RKO (cell line): ENCODE measurements around the gene CD8A.
A peak's percentile ranks its signal among the peaks of the same experiment; 100 is the strongest.
"Not testable (repeated sequence)": the region's sequence is repeated elsewhere in the genome, so short reads cannot be mapped to it uniquely, and the experiment has no call there.

Experiments used
- DNase-seq: peaks from one replicate; pipeline ENCODE4 v3.0.0-alpha.2; 2016; ENCODE audit warnings: low spot score

The CD8A gene

GRCh38 chr2:86776532-86776931 is 14.2 kb downstream of the CD8A start:
- DNase-seq: no peak

GRCh38 chr2:86775338-86775737 is 15.4 kb downstream of the CD8A start:
- DNase-seq: no peak

DNA sequence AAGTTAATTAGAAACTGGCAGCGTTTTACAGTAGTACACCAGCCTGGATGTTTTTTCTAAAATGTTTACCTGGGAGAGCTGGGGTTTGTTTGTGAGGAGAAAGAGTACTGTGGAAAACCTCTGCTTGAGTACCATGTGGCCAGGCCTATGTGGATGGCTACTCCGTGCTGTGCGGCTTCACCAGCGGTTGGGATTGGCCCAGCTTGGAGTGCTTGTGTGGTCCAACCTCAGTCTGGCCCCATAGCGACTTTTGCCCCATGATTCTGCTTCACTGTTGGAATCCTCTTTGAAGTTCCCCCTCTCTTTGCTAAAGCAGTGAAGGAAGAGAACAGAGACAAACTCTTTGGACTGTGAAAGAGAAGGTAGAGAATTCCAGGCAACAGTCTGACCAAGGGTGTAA is 15.9 kb downstream of the CD8A start:
- no peak for DNase-seq

GRCh38 chr2:86772611-86773010 is 18.1 kb downstream of the CD8A start:
- DNase-seq: no peak

DNA sequence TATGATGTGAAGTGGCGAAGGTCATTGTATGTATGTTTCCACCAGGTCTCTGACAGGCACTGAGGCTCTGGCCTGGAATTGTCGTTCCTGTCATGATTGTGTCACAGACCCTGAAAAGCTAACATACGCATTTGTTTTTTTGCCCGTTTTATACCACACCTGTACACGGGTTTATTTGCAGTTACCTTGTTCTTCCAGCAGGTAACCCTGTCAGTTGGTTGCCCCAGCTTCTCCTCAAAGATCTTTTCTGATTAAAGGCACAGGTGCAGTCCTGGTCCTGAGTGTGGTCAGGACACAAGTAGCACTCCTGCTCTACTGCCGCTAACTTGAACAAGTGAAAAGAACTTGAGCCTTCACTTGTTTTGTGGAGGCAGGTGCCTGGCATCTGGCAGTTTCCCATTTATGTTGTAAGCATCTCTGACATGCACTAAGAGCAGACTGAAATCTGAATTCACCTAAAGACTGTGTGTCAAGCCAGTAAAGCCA is 19.9 kb downstream of the CD8A start:
- no peak for DNase-seq

DNA sequence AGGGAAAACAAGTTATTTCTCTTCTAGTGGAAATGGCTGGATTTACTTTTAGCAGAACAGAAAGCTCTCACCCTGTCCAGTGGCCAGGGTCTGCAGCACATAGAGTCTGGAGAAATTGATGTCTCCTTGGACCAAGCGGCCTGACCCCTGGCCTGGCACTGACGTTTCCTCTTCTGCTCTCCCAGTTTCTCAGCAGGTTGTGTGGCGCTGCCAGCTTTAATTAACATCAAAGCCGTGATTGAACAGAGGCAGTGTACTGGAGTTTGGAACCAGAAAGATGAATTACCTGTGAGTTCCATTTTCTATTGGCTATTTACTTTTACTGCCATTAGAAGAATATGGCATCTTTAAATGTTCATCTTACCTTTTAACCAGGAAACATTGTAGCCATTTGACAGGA is 20.9 kb downstream of the CD8A start:
- DNase-seq: no peak

DNA sequence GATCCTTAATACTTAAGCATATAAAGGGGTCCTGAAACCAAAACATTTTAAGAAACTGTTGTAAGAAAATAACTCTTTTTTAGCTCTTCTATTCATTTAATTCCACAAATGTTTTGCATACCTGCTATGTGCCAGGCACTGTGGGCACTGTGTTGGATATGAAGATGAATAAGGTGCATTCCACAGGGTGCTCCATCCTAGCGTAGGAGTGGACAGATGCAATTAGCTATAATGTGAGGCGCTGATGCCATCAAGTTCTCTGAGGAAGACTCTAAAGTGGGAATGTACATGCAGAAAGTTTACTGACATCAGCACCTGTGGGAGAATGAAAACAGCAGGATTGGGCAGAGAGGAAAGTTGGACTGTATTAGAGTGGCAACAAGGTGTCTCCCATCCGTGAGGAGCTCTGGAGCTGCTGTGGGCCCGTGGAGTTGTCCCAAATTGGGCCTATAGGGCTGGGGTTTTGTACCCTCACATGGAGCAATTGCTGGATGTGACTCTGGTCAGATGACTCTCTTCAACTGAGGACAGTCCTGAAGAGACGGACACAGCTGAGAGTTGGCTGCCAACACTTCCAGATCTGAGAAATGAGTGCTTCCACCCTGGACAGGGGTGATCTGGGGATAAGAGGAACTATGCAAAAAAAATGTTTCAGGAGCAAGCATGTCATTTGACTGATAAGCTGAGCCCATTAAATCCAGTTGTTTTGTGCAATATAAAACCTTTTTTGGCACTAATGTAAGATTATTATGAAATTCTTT is 22.3 kb downstream of the CD8A start:
- no peak for DNase-seq

GRCh38 chr2:86765310-86765695 is 25.4 kb downstream of the CD8A start:
- DNase-seq: no peak

DNA sequence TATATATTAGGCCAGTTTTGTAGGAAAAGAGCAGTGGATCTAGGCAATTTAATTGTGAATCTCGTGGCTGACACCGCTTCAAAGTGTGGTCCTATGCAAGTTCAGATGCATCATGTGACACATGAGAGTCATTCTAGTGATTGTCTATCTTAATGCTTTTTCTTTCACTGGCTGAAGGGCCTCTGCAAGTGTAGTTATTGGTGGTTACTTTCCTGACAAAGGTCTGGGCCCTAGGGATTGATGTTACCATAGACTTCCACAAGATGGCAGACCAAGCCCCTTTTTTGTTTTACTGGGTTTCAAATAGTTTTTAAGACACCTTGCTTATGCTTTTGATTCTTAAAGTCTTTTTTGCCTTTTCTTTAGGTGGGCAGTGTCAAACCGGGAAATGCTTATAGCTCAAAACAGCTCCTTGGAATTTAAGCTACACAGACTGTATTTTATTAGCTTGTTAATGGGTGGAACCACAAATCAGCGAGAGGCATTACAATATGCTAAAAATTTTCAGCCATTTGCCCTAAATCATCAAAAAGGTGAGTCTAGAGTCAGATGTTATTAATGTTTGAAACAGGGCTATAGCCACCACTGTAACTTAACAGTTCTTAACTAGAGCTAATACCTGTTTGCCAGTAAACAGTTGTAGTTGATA is 25.9 kb downstream of the CD8A start:
- peak; percentile 61 for DNase-seq

DNA sequence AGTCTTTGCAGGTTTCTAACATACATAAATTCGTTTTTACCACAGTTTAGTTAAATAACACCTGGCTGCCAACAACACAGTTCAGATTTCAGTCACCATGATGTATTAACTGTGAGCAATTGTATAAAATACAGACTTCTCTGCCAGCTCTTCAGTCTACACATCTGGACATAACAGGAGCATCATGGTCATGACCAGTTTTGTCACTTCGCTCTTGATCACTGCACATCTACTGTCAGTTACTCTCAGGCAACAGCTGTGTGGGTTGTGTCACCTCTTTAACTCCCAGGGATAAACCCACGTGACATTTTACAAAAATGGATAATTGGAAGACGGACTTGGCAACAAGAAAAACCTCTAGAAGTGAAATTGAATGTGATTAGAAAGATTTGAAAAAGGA is 30.3 kb downstream of the CD8A start:
- DNase-seq: no peak

DNA sequence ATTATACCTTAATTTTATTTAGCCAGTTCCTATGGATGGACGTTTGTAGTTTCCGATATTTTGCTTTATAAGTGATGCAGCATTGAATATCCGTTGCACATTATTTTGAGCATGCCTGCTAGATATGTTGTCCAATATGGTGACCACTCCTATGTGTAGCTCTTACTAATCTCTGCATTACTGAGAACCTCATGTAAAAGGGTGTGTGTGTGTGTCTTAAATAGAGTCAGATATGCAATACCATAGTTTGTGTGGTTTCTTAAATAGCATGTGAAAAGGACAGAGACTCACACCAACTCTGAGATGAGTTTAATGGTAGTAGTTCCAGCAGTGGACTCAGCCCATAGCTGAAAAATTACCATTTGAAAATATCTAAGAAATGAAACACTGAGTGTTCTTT is 32.3 kb downstream of the CD8A start:
- DNase-seq: no peak

DNA sequence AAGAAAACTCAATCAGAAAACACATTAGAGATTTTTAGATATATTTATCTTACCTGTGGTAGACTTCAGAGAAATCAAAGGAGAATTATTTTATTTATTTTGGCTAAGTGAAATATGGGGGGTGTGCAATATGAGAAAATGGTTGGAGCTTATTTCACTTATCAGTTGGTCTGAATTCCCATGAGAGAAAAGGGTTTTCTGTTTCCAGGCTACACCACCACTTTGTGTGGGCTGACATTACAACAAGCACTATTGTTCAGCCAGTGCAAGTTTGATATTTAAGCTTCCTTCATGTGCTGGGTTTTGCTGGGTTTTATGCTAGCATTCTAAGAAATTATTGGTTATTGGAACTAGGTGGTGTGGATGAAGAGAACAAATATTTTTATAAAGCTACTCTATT is 37.1 kb downstream of the CD8A start:
- DNase-seq: no peak

DNA sequence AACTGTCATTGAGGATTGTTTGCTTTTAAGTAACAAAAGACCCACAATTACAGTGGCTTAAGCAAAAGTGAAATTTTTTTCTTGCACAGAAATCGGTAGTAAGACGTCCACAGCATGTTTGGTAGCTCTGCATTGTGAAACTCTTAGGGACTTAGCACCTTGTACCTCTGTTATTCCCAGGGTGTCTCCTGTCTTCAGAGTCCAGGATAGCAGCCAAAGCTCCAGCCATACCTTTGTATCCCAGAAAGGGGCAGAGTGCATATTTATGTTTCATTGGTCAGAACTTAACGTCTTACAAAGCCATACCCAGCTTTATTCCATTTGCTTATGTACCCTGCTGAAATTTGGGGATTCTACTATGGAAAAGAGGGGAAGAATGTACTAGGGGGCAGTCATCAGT is 37.8 kb downstream of the CD8A start:
- DNase-seq: no peak

GRCh38 chr2:86751778-86752177 is 38.9 kb downstream of the CD8A start:
- DNase-seq: no peak

DNA sequence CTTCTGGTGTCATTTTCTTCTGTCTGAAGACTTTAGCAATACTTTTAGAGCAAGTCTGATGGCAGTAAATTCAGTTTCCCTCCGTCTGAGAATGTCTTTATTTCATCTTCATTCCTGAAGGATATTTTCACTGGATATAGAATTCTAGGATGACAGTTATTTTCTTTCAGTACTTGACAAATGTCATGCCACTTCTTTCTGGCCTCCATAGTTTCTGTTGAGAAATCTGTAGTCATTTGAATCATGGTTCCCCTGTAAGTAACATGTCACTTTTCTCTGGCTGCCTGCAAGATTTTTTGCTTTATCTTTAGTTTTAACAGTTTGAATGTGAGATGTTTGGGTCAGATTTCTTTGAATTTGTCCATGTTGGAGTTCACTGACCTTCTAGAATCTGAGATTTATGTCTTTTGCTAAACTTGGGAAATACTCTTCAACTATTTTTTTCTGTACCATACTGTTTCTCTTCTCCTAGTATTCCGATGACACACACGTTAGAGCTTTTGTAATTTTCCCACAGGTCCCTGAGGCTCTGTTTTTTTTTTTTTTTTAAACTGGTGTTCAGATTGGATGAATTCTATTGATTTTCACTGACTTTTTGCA is 40.4 kb downstream of the CD8A start:
- no peak for DNase-seq

DNA sequence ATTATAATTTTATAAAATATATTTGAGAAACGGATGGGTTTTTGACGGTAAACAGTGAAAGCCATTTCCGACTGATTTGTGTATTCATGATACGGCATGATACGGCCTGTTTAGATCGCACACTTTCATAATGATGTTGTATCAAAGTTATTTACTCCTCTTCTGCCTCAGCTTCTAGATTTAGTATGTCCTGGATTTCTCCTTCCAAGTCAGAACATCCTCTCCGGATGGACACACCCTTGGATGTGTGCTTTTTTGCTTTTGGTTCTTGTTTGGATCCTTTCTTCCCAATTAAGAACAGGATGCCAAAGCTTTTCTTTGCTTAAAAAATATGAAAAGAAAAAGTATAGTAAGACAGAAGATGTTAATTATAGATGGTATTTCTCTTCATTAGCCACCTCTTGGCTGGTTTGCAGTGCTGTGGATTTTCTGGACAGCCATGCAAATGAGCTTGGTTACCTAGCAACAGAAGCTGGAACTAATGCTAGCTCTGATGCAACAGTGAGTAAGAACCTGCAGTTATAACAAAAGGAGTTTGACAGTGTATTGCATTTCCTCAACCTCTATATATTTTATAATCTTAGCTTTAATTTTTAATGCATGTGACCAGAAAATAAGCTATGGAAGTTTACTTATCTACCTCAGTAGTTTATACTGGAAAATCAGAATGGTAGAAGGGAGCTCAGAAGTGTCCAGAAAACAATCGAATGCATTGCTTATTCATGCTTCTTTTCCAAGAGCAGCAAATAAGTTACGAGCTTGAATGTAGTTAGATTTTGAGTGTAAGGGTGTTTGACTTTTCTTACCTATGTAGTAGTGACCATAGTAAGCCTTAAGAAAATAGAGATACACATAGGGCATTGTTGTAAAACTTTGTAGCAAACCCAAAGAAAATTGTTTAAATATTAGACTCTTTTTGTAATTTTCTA is 42.7 kb downstream of the CD8A start:
- DNase-seq: peak; percentile 70

- DNase-seq: no peak
Measured at GRCh38 chr2:86746939-86747338, 43.8 kb downstream of the CD8A start.

GRCh38 chr2:86744152-86744551 is 46.6 kb downstream of the CD8A start:
- no peak for DNase-seq

DNA sequence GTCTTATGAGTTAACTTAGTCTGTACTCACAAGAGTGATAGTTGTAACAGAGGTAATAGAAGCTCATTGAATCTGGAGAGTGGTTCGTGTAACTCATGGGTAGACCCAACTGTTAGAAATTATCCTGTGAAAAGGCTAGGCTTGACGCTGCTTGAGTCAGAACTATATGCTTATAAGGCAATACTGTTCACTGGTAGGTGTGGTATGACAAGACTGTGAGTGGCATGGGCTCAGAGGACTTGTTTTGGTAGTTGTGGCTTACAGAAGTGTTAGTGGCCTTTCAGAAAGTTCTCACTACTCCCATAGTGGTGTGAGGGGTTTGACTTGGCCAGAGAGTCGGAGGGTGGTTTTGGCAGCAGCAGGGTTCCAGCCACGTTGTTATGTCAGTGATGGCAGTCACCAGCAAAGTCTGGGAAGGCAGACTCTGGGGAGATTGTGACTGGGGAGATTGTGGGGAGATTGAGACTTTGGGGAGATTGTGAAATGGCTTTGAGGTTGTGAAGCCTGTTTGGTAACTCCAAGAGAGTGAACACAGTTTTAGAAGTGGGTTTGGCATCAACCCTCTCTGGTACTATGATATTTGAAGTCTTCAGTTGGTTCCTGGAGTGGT is 48.7 kb downstream of the CD8A start:
- DNase-seq: not testable (repeated sequence)

- DNase-seq: not testable (repeated sequence)
Measured at GRCh38 chr2:86739889-86740288, 50.8 kb downstream of the CD8A start.

GRCh38 chr2:86739485-86739884 is 51.2 kb downstream of the CD8A start:
- not testable (repeated sequence) for DNase-seq

DNA sequence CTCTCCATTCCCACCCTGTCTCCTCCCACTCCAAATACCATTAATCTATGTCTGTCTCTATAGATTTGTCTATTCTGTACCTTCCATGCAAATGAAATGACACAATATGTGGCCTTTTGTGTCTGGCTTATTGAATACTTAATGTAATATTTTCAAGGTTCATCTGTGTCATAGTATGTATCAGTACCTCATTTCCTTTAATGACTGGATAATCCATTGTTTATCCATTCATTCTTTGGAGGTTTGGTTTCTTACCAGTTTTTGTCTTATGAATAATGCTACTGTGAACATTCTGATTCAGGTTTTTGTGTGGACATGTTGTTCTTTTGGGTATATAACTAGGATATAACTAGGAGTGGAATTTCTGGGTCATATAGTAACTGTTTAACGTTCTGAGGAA is 55.8 kb downstream of the CD8A start:
- DNase-seq: not testable (repeated sequence)
